Endothelial cell (in vitro differentiated cells): ENCODE results near the gene GBX1. TPM values are rescaled to one million over a fixed set of nuclear protein-coding genes. Genes with fewer than 3 reads are reported as not detected.
A peak's percentile ranks its signal among the peaks of the same experiment; 100 is the strongest.

Experiments used
- DNase-seq: peaks from one replicate; pipeline ENCODE4 v3.0.0; 2021; ENCODE audit warnings: low spot score
- H3K27ac Mint-ChIP-seq: one replicate; pipeline ENCODE4 v1.8.0; 2021; ENCODE audit warnings: mixed read lengths, inconsistent platforms; ENCODE audit not compliant: unreplicated experiment
- H3K27me3 Mint-ChIP-seq: one replicate; pipeline ENCODE4 v1.8.0; 2021; ENCODE audit warnings: mild to moderate bottlenecking, moderate library complexity, mixed read lengths, inconsistent platforms; ENCODE audit not compliant: unreplicated experiment
- H3K36me3 Mint-ChIP-seq: one replicate; pipeline ENCODE4 v1.8.0; 2021; ENCODE audit warnings: mild to moderate bottlenecking, low read depth, mixed read lengths, inconsistent platforms; ENCODE audit not compliant: unreplicated experiment
- H3K4me1 Mint-ChIP-seq: one replicate; pipeline ENCODE4 v1.8.0; 2021; ENCODE audit warnings: mild to moderate bottlenecking, mixed read lengths, inconsistent platforms; ENCODE audit not compliant: unreplicated experiment
- H3K4me3 Mint-ChIP-seq: one replicate; pipeline ENCODE4 v1.8.0; 2021; ENCODE audit warnings: mild to moderate bottlenecking, mixed read lengths, inconsistent platforms; ENCODE audit not compliant: unreplicated experiment
- H3K9me3 Mint-ChIP-seq: one replicate; pipeline ENCODE4 v1.8.0; 2021; ENCODE audit warnings: mixed read lengths, inconsistent platforms; ENCODE audit not compliant: unreplicated experiment
- CTCF ChIP-seq: fragments of 200-600 bp; sonication (generic); IDR thresholded peaks from one replicate; pipeline ENCODE4 v1.5.0; 2021; ENCODE audit warnings: antibody characterized with exemption; ENCODE audit not compliant: unreplicated experiment
- total RNA-seq: library from RNA; stranded (reverse); fragmentation: NEBNext Ultra II Directional; extraction: Animal tissue kit (Norgen Biotek cat#: 25700); gene quantifications from one replicate; pipeline ENCODE4 v1.2.1, GENCODE V29; 2021; ENCODE audit not compliant: unreplicated experiment

The GBX1 gene
- total RNA-seq, 1 donor from 2014 or later: 13.8 TPM

- H3K36me3 Mint-ChIP-seq: peaks cover 31% of the 10 kb centered on the region
- TF ChIP-seq CTCF: no peak
- peaks cover 5% of the 10 kb centered on the region for H3K27me3 Mint-ChIP-seq
- no peak for DNase-seq
- peak within 1 kb of the TSS; percentile 2 for H3K4me3 Mint-ChIP-seq
- no peaks in the 10 kb centered on the region for H3K9me3 Mint-ChIP-seq
- peak within 1 kb of the TSS; percentile 55 for H3K27ac Mint-ChIP-seq
- H3K4me1 Mint-ChIP-seq: no peaks in the 10 kb centered on the region
Observed at GRCh38 chr7:151210087-151210854, 42.8 kb upstream of the GBX1 start, which contains the start of gene H2BK1. H2BK1 (minus strand) TSS chr7:151210488; CDS start chr7:151210318, 170 bp downstream.

GRCh38 chr7:151209588-151209987, 42.1 kb upstream of the GBX1 start:
- Mint-ChIP-seq H3K27ac (peak overlapping the region; percentile 55), H3K27me3 (peaks cover 7% of the 10 kb centered on the region), H3K4me3 (peak overlapping the region; percentile 2), H3K4me1 (no peaks in the 10 kb centered on the region), H3K9me3 (no peaks in the 10 kb centered on the region), H3K36me3 (peaks cover 26% of the 10 kb centered on the region)
- DNase-seq: no peak
- no peak for TF ChIP-seq CTCF

- no peaks in the 10 kb centered on the region for H3K9me3 Mint-ChIP-seq
- no peak for DNase-seq
- H3K27ac Mint-ChIP-seq: no peak overlapping the region
- H3K36me3 Mint-ChIP-seq: peaks cover 18% of the 10 kb centered on the region
- no peak for TF ChIP-seq CTCF
- no peaks in the 10 kb centered on the region for H3K4me1 Mint-ChIP-seq
- H3K4me3 Mint-ChIP-seq: no peak overlapping the region
- H3K27me3 Mint-ChIP-seq: peaks cover 7% of the 10 kb centered on the region
Observed at GRCh38 chr7:151208253-151208862, 40.9 kb upstream of the GBX1 start.

- Mint-ChIP-seq H3K4me1 (no peaks in the 10 kb centered on the region), H3K9me3 (no peaks in the 10 kb centered on the region), H3K36me3 (peaks cover 12% of the 10 kb centered on the region), H3K27me3 (peaks cover 7% of the 10 kb centered on the region), H3K4me3 (no peak overlapping the region), H3K27ac (no peak overlapping the region)
- DNase-seq: no peak
- no peak for TF ChIP-seq CTCF
Observed at GRCh38 chr7:151207804-151208203, 40.3 kb upstream of the GBX1 start.

GRCh38 chr7:151207315-151207714, 39.8 kb upstream of the GBX1 start:
- no peaks in the 10 kb centered on the region for H3K4me1 Mint-ChIP-seq
- DNase-seq: no peak
- H3K36me3 Mint-ChIP-seq: peaks cover 8% of the 10 kb centered on the region
- H3K27ac Mint-ChIP-seq: no peak overlapping the region
- no peaks in the 10 kb centered on the region for H3K9me3 Mint-ChIP-seq
- H3K4me3 Mint-ChIP-seq: no peak overlapping the region
- no peak for TF ChIP-seq CTCF
- H3K27me3 Mint-ChIP-seq: peaks cover 7% of the 10 kb centered on the region
